ENCODE measurements around the gene PRG3. TPM values are rescaled to one million over a fixed set of nuclear protein-coding genes. Genes with fewer than 3 reads are reported as not detected.
A peak's percentile ranks its signal among the peaks of the same experiment; 100 is the strongest.

PRG3 gene
- total and polyA plus RNA-seq, 9 donors, result not detected

DNA sequence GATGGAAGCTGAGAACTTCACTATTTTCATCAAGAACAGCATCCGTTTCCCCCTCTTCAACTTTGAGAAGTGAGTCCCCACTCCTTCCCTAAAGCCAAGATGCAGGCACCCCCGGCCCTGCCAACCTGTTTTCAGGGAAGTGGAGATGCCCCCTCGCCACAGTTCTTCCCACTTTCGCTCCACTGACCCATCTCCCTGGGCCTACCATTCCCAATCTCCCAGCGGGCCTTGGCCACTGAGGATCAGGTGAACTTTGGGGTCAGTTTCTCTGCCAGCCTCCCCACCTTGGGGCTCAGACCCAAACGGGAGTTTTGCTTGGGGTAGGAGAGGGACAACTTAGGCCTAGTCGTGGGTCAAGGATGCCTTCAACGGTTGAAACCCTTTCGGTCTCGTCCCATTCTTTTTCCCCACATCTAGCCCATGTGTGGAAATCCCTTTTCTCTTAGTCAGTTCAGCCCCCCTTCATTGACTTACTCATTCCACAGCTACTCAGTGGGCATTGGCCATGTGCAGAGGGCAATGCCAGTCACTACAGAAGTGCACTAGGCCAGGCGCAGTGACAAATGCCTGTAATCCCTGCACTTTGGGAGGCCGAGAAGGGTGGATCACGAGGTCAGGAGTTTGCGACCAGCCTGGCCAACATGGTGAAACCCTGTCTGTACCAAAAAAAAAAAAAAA is 32.2 kb downstream of the PRG3 start:
- DNase-seq, result no peak
- Histone ChIP-seq H3K36me3 (no peaks in the 10 kb centered on the region), H3K27me3 (no peaks in the 10 kb centered on the region), H3K27ac (no peak overlapping the region), H3K4me1 (ENCODE audit: insufficient read depth) (peaks cover 3% of the 10 kb centered on the region), H3K9me3 (no peaks in the 10 kb centered on the region), H3K4me3 (no peak overlapping the region)
- intact Hi-C loops (cut with DNase I), result no loop called here
- WGBS, 3 donors, result 90 to 93% (median 91%) methylated on average over 14 of the region's 14 CpGs
- TF ChIP-seq POLR2A (IDR thresholded peaks at IDR 0.05) (no peak), EP300 (IDR thresholded peaks at IDR 0.05) (no peak)
- TF ChIP-seq, protein P1, sequence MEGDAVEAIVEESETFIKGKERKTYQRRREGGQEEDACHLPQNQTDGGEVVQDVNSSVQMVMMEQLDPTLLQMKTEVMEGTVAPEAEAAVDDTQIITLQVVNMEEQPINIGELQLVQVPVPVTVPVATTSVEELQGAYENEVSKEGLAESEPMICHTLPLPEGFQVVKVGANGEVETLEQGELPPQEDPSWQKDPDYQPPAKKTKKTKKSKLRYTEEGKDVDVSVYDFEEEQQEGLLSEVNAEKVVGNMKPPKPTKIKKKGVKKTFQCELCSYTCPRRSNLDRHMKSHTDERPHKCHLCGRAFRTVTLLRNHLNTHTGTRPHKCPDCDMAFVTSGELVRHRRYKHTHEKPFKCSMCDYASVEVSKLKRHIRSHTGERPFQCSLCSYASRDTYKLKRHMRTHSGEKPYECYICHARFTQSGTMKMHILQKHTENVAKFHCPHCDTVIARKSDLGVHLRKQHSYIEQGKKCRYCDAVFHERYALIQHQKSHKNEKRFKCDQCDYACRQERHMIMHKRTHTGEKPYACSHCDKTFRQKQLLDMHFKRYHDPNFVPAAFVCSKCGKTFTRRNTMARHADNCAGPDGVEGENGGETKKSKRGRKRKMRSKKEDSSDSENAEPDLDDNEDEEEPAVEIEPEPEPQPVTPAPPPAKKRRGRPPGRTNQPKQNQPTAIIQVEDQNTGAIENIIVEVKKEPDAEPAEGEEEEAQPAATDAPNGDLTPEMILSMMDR (IDR thresholded peaks at IDR 0.05), result no peak

GRCh38 chr11:57348052-57348451 is 32.9 kb downstream of the PRG3 start:
- H3K4me1 ChIP-seq (ENCODE audit: insufficient read depth), result peaks cover 3% of the 10 kb centered on the region
- H3K27ac ChIP-seq, result no peak overlapping the region
- DNase-seq, result no peak
- TF ChIP-seq POLR2A (IDR thresholded peaks at IDR 0.05), result no peak
- TF ChIP-seq, protein P1 (IDR thresholded peaks at IDR 0.05), result no peak
- H3K27me3 ChIP-seq, result no peaks in the 10 kb centered on the region
- H3K9me3 ChIP-seq, result no peaks in the 10 kb centered on the region
- intact Hi-C loops (cut with DNase I), result no loop called here
- H3K36me3 ChIP-seq, result no peaks in the 10 kb centered on the region
- no peak overlapping the region for H3K4me3 ChIP-seq
- WGBS, 3 donors, result 73 to 78% (median 77%) methylated on average over 7 of the region's 7 CpGs

DNA sequence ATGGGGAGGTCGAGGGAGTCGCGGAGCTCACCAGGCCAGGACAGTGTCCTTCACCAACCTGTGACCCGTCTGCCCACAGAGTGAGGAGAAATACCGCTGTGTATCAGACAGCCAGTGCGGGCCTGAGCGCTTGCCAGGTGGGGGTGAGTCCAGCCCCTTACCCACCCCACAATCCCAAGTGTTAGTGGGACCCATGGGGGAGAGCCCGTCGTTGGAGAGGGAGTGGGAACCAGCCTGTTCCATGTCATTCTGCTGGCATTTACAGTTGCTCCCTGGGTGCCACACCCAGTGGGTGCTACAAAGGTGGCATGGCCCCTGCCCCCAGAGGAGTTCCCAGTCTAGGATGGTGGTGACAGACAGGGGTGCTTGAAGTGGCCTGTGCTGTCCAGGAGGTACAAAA is 33.6 kb downstream of the PRG3 start:
- no peaks in the 10 kb centered on the region for H3K36me3 ChIP-seq
- H3K9me3 ChIP-seq, result no peaks in the 10 kb centered on the region
- TF ChIP-seq, protein P1 (IDR thresholded peaks at IDR 0.05), result no peak
- no peak for DNase-seq
- no peaks in the 10 kb centered on the region for H3K27me3 ChIP-seq
- intact Hi-C loops (cut with DNase I), result no loop called here
- H3K27ac ChIP-seq, result no peak overlapping the region
- 73 to 85% (median 75%) methylated on average over 9 of the region's 9 CpGs for WGBS, 3 donors
- no peak overlapping the region for H3K4me3 ChIP-seq
- H3K4me1 ChIP-seq (ENCODE audit: insufficient read depth), result peaks cover 3% of the 10 kb centered on the region

DNA sequence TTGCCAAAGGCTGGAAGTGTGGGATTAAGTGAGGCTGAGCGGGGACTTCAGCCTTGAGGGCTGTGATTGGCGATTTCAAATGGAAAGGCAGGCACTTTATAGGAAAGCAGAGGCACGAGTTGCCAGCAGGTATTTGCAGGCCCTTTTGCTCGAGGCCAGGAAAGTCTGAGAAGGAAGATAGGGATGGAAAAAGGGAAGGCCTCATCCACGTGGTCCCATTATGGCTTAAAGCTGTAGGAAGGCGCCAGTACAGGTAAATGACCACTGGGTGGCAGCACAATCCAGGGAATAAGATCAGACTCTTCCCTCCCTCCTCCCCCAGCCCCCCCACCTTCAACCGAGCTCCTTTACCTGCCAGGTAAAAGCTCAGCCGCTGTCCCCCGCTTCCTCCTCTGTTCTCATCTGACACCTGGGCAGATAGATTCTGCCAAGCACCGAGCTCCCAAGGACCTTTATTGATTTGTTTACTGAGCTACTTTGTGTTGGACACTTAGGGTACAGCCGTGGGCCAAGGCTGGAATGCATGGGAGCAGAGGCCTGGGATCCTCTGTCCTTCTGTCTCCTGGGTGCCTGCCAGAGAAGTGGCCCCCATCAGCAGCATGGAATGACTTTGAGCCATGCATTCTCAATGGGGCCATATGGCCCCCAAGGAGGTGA is 35.3 kb downstream of the PRG3 start:
- no peaks in the 10 kb centered on the region for H3K27me3 ChIP-seq
- H3K9me3 ChIP-seq, result no peaks in the 10 kb centered on the region
- WGBS, 3 donors, result 20 to 24% (median 22%) methylated on average over 11 of the region's 11 CpGs
- intact Hi-C loops (cut with DNase I), result no loop called here
- no peak overlapping the region for H3K4me3 ChIP-seq
- peaks cover 3% of the 10 kb centered on the region for H3K4me1 ChIP-seq (ENCODE audit: insufficient read depth)
- TF ChIP-seq, protein P1 (IDR thresholded peaks at IDR 0.05), result peak in 2 of 3 donors; percentile 23 to 54
- no peak for TF ChIP-seq POLR2A (IDR thresholded peaks at IDR 0.05)
- no peak for TF ChIP-seq EP300 (IDR thresholded peaks at IDR 0.05)
- H3K27ac ChIP-seq, result no peak overlapping the region
- no peaks in the 10 kb centered on the region for H3K36me3 ChIP-seq
- DNase-seq, result peak in 4 of 5 donors; percentile 30 to 69 (median 54)
